K562 (cell line): ENCODE data around the gene CST7. TPM values are rescaled to one million over a fixed set of nuclear protein-coding genes. Genes with fewer than 3 reads are reported as not detected.

ENCODE experiments used
- ATAC-seq: fragments of 200-7000 bp; cut with Tn5 transposase; 3 replicates; pipeline ENCODE4 v1.9.1; 2020; ENCODE audit warnings: moderate library complexity
- BruUV-seq: library from RNA; stranded (reverse); fragments of 400-500 nt; replicated peaks from 2 replicates; lab custom pipeline; 2021; lab: Mats Ljungman, UMichigan
- CTCF ChIA-PET: fragments of 300-600 bp; formaldehyde crosslinking; extraction: SDS; loops from one replicate; lab custom pipeline; 2021; ENCODE audit warnings: low intra/inter-chr PET ratio; lab: Yijun Ruan, JAX
- POLR2A ChIA-PET: fragments of 300-600, 350-650 bp; sonication (Branson Sonifier 250); formaldehyde crosslinking; extraction: SDS; loops from one replicate; lab custom pipeline; 2021; ENCODE audit warnings: antibody characterized with exemption, inconsistent platforms; lab: Yijun Ruan, JAX
- DNase-seq, 4 experiments: peaks; one replicate each; pipeline versions ENCODE4 v3.0.0 to v3.0.0-alpha.2; 2011 to 2018; ENCODE audit warnings: low spot score in 3 of 4, mixed read lengths in 3 of 4; ENCODE audit errors: extremely low read depth in 1 of 4
- FAIRE-seq: peaks from 2 replicates; lab custom pipeline; 2011; peaks lifted over from hg19 to GRCh38; lab: Jason Lieb, UNC
- H2AFZ ChIP-seq: 2 replicates; pipeline ENCODE4 v1.6.0; 2011; ENCODE audit warnings: low read depth, low read length, control low read depth, inconsistent platforms
- H3K27ac ChIP-seq: fragments of 200-600 bp; 3 replicates; pipeline ENCODE4 v1.8.0; 2011; ENCODE audit warnings: low read depth, mild to moderate bottlenecking, control low read depth, inconsistent platforms, low read length, moderate library complexity, mixed read lengths; ENCODE audit errors: extremely low read depth
- H3K27me3 ChIP-seq, 2 experiments: fragments of 300-600 bp in 1 of 2; 2 replicates in 1 of 2; 3 replicates in 1 of 2; pipeline versions ENCODE4 v1.6.0 to v1.8.0; 2011; ENCODE audit warnings: inconsistent platforms in 2 of 2, low read length in 2 of 2, mild to moderate bottlenecking in 1 of 2, mixed read lengths in 1 of 2, moderate library complexity in 1 of 2; ENCODE audit not compliant: control insufficient read depth in 2 of 2, insufficient read depth in 2 of 2
- H3K36me3 ChIP-seq: fragments of 300-600 bp; 3 replicates; pipeline ENCODE4 v1.8.0; 2011; ENCODE audit warnings: mild to moderate bottlenecking, low read length, inconsistent platforms; ENCODE audit not compliant: control insufficient read depth, insufficient read depth
- H3K4me1 ChIP-seq, 2 experiments: fragments of 200-600 bp in 1 of 2; replicated peaks in 1 of 2; 2 replicates in 1 of 2; 3 replicates in 1 of 2; pipeline versions ENCODE4 v1.5.1 to v1.8.0; 2011; ENCODE audit warnings: inconsistent platforms in 2 of 2, low read length in 2 of 2, mild to moderate bottlenecking in 1 of 2, mixed read lengths in 1 of 2, moderate library complexity in 1 of 2; ENCODE audit not compliant: control insufficient read depth in 2 of 2, insufficient read depth in 2 of 2
- H3K4me2 ChIP-seq: 2 replicates; pipeline ENCODE4 v1.6.1; 2011; ENCODE audit warnings: low read length, control low read depth, inconsistent platforms, mixed read lengths; ENCODE audit not compliant: insufficient read depth
- H3K4me3 ChIP-seq: fragments of 200-600 bp; sonication (generic), shearing (Covaris generic); 2 replicates; pipeline ENCODE4 v1.5.1; 2016; ENCODE audit warnings: control low read depth, inconsistent platforms
- H3K79me2 ChIP-seq: fragments of 200-600 bp; 3 replicates; pipeline ENCODE4 v1.8.0; 2011; ENCODE audit warnings: low read length, inconsistent platforms; ENCODE audit not compliant: control insufficient read depth, insufficient read depth
- H3K9ac ChIP-seq, 2 experiments: 2 replicates each; pipeline versions ENCODE4 v1.6.0 to v1.6.1; 2011; ENCODE audit warnings: low read depth in 2 of 2, low read length in 2 of 2, control low read depth in 1 of 2, inconsistent platforms in 1 of 2, mild to moderate bottlenecking in 1 of 2, mixed read lengths in 1 of 2; ENCODE audit not compliant: insufficient read depth in 1 of 2
- H3K9me1 ChIP-seq: one replicate; pipeline ENCODE4 v1.6.0; 2011; ENCODE audit warnings: inconsistent platforms, mild to moderate bottlenecking, low read length, moderate library complexity; ENCODE audit not compliant: control insufficient read depth, insufficient read depth
- H3K9me3 ChIP-seq: replicated peaks from 2 replicates; pipeline ENCODE4 v1.5.1; 2011; ENCODE audit warnings: low read depth, low read length, inconsistent platforms; ENCODE audit not compliant: control insufficient read depth, insufficient read depth
- H4K20me1 ChIP-seq: replicated peaks from 2 replicates; pipeline ENCODE4 v1.6.1; 2011; ENCODE audit warnings: low read length, inconsistent platforms, mixed read lengths; ENCODE audit not compliant: control insufficient read depth, insufficient read depth
- E2F6 ChIP-seq, 2 experiments: IDR thresholded peaks; 2 replicates each; pipeline ENCODE4 v1.6.1; 2011; ENCODE audit warnings: borderline replicate concordance in 1 of 2, control low read depth in 1 of 2, low read depth in 1 of 2, low read length in 1 of 2, mild to moderate bottlenecking in 1 of 2, mixed read lengths in 1 of 2, moderate library complexity in 1 of 2; ENCODE audit not compliant: insufficient read depth in 1 of 2, insufficient read length in 1 of 2, poor library complexity in 1 of 2, severe bottlenecking in 1 of 2; ENCODE audit errors: extremely low read depth in 1 of 2
- HMG20B ChIP-seq: fragments of 250-450 bp; sonication (Bioruptor Pico); IDR thresholded peaks from 2 replicates; pipeline ENCODE4 v1.5.0; 2021; ENCODE audit warnings: mild to moderate bottlenecking
- WGBS: fragments of 100-300 bp; shearing (Covaris generic); methylation state at CpG from one replicate; pipeline ENCODE4 v1.1.6; 2016; ENCODE audit warnings: low coverage, mixed read lengths; ENCODE audit not compliant: insufficient coverage; ENCODE audit errors: missing lambda C conversion rate; 5-methylcytosine and 5-hydroxymethylcytosine counted together
- in situ Hi-C: fragments of 300-500 bp; cut with MboI; formaldehyde crosslinking; loops from 4 replicates; pipeline ENCODE4 v1.15.0; 2018; ENCODE audit warnings: inconsistent platforms, mixed read lengths
- intact Hi-C: fragments of 100-400 bp; cut with micrococcal nuclease; formaldehyde crosslinking; loops from 2 replicates; pipeline ENCODE4 v1.14.2; 2022
- polyA plus RNA-seq, 8 experiments: library from polyadenylated mRNA; depleted of rRNA in 4 of 8; stranded (reverse) in 5 of 8; unstranded in 3 of 8; fragments of >200 nt; fragmentation: Nextera tagmentation in 2 of 8; fragmentation: Illumina TruSeq in 1 of 8; extraction: Ambion mirVana in 2 of 8; extraction: Trizol in 1 of 8; gene quantifications; 2 replicates each; pipeline versions ENCODE4 v1.2.1 to v1.2.3, GENCODE V29; 2011 to 2014; ENCODE audit warnings: inconsistent platforms in 1 of 8, missing spikeins in 1 of 8
- total RNA-seq, 7 experiments: library from RNA; depleted of rRNA in 6 of 7; stranded (reverse); fragments of >200 nt in 6 of 7; fragmentation: Illumina TruSeq in 2 of 7; extraction: Trizol in 2 of 7; gene quantifications; 2 replicates each; pipeline versions ENCODE4 v1.2.1 to v1.2.3, GENCODE V29; 2011 to 2021; ENCODE audit warnings: low replicate concordance in 1 of 7

CST7 gene
- total and polyA plus RNA-seq, 9 of the 15 experiments (the other 6 are each of a cell fraction or from before 2014, with no cell fraction given) = not detected

- H3K27me3 ChIP-seq = no peaks in the 10 kb centered on the region; a peak in 2 of 5 replicates
- H4K20me1 ChIP-seq = peaks cover 4% of the 10 kb centered on the region; the same call in 1 of the 2 replicates
- peaks cover 10 to 11% of the 10 kb centered on the region in 2 experiments; a peak in 4 of 5 replicates for H3K4me1 ChIP-seq
- peak overlapping the region; percentile 59; the same call in 1 of the 3 replicates for H3K27ac ChIP-seq
- in situ Hi-C loops = loop anchor here (5.0 kb wide), 1 partner anchor 70 kb away; no protein-coding TSS in a partner anchor
- intact Hi-C loops = loop anchor here (10.0 kb wide), 2 partner anchors 303 to 403 kb away; partner anchors contain the start of gene ABHD12
- DNase-seq (peak; percentile 18 to 28 (median 24)), ATAC-seq (peak; percentile 69), FAIRE-seq (no peak)
- WGBS = 0% methylated on average over 19 of the region's 36 CpGs
- H3K9me3 ChIP-seq = no peaks in the 10 kb centered on the region
- TF ChIP-seq E2F6 (IDR thresholded peaks at IDR 0.05; ENCODE audit: borderline replicate concordance in 1 of 2, extremely low read depth in 1 of 2, insufficient read depth in 1 of 2, insufficient read length in 1 of 2, low read depth in 1 of 2, low read length in 1 of 2, poor library complexity in 1 of 2, severe bottlenecking in 1 of 2) (peak; percentile 5 to 27), HMG20B (CRISPR knock-in tag) (no peak)
- ChIA-PET POLR2A (no interaction called here), CTCF (no interaction called here)
- no peaks in the 10 kb centered on the region for H3K9me1 ChIP-seq
- H3K36me3 ChIP-seq = peaks cover 5% of the 10 kb centered on the region; the same call in 1 of the 3 replicates
- H2AFZ ChIP-seq = peak overlapping the region; percentile 95
- H3K4me3 ChIP-seq = peak overlapping the region; percentile 86
- peaks cover 25% of the 10 kb centered on the region for H3K79me2 ChIP-seq
- H3K9ac ChIP-seq = peak overlapping the region; percentile 77 to 95
- H3K4me2 ChIP-seq = peak overlapping the region; percentile 91
- no TSS peak for BruUV-seq
These were observed 42.9 kb downstream of the CST7 start for GRCh38 chr20:24991897-24992486.
